Neural cell (in vitro differentiated cells): ENCODE results near the gene CLDN15. TPM values are rescaled to one million over a fixed set of nuclear protein-coding genes. Genes with fewer than 3 reads are reported as not detected.
"Not testable (repeated sequence)": the region's sequence is repeated elsewhere in the genome, so short reads cannot be mapped to it uniquely, and the experiment has no call there.

Source experiments
- H2AFZ ChIP-seq: fragments of 200-600, 300-800 bp; sonication (generic), shearing (Covaris generic); 2 replicates; pipeline ENCODE4 v1.6.0; 2014; ENCODE audit warnings: low read depth, mild to moderate bottlenecking, antibody characterized with exemption, low read length, moderate library complexity
- H3F3A ChIP-seq: fragments of 200-600 bp; shearing (Covaris generic); 2 replicates; pipeline ENCODE4 v1.6.1; 2016; ENCODE audit warnings: mild to moderate bottlenecking, moderate library complexity, mixed read lengths, antibody characterized with exemption, low read length; ENCODE audit not compliant: insufficient read depth, poor library complexity, severe bottlenecking
- H3K27ac ChIP-seq: fragments of 200-600, 300-800 bp; sonication (generic), shearing (Covaris generic); 2 replicates; pipeline ENCODE4 v1.5.1; 2014; ENCODE audit warnings: mild to moderate bottlenecking, low read length, moderate library complexity
- H3K27me3 ChIP-seq: fragments of 300-800, 200-600 bp; sonication (generic), shearing (Covaris generic); 2 replicates; pipeline ENCODE4 v1.6.0; 2014; ENCODE audit warnings: mild to moderate bottlenecking, low read depth, low read length, moderate library complexity; ENCODE audit not compliant: insufficient read depth
- H3K36me3 ChIP-seq: fragments of 300-800, 200-600 bp; sonication (generic), shearing (Covaris generic); 2 replicates; pipeline ENCODE4 v1.5.1; 2014; ENCODE audit warnings: mild to moderate bottlenecking, antibody characterized with exemption, low read length, moderate library complexity; ENCODE audit not compliant: insufficient read depth
- H3K4me2 ChIP-seq: fragments of 300-800, 200-600 bp; sonication (generic), shearing (Covaris generic); 2 replicates; pipeline ENCODE4 v1.6.0; 2014; ENCODE audit warnings: mild to moderate bottlenecking, low read length
- H3K4me3 ChIP-seq: fragments of 300-800, 200-600 bp; sonication (generic), shearing (Covaris generic); 2 replicates; pipeline ENCODE4 v1.5.1; 2014; ENCODE audit warnings: mild to moderate bottlenecking, low read length, moderate library complexity
- H3K79me2 ChIP-seq: fragments of 200-600 bp; shearing (Covaris generic); replicated peaks from 2 replicates; pipeline ENCODE4 v1.6.0; 2014; ENCODE audit warnings: mild to moderate bottlenecking, low read length, moderate library complexity; ENCODE audit not compliant: insufficient read depth
- H3K9ac ChIP-seq: fragments of 300-800, 200-600 bp; sonication (generic), shearing (Covaris generic); 2 replicates; pipeline ENCODE4 v1.6.1; 2016; ENCODE audit warnings: mild to moderate bottlenecking, low read length, mixed read lengths
- H3K9me2 ChIP-seq: fragments of 200-600 bp; shearing (Covaris generic); 2 replicates; pipeline ENCODE4 v1.6.1; 2016; ENCODE audit warnings: mild to moderate bottlenecking, low read length, mixed read lengths; ENCODE audit not compliant: insufficient read depth
- H3K9me3 ChIP-seq: fragments of 200-600, 300-800 bp; sonication (generic), shearing (Covaris generic); 2 replicates; pipeline ENCODE4 v1.6.1; 2016; ENCODE audit warnings: mild to moderate bottlenecking, mixed run types, low read length, moderate library complexity, mixed read lengths
- H4K20me1 ChIP-seq: fragments of 200-600 bp; shearing (Covaris generic); 2 replicates; pipeline ENCODE4 v1.6.1; 2016; ENCODE audit warnings: mild to moderate bottlenecking, mixed run types; ENCODE audit not compliant: insufficient read depth
- CTCF ChIP-seq: fragments of 450-650 bp; IDR thresholded peaks from 2 replicates; pipeline ENCODE4 v1.5.1; 2014; ENCODE audit warnings: antibody characterized with exemption, mild to moderate bottlenecking, moderate library complexity; ENCODE audit not compliant: poor library complexity, severe bottlenecking
- EP300 ChIP-seq: fragments of 450-650 bp; conservative IDR thresholded peaks from 2 replicates; pipeline ENCODE4 v1.6.1; 2014; ENCODE audit warnings: antibody characterized with exemption, mild to moderate bottlenecking, moderate library complexity; ENCODE audit not compliant: poor library complexity, severe bottlenecking
- EZH2 ChIP-seq: fragments of 200-600, 300-800 bp; shearing (Covaris generic), sonication (generic); IDR thresholded peaks from 2 replicates; pipeline ENCODE4 v1.6.1; 2014; ENCODE audit warnings: antibody characterized with exemption, low read length, borderline replicate concordance, mild to moderate bottlenecking; ENCODE audit not compliant: insufficient read depth, poor library complexity, severe bottlenecking
- MXI1 ChIP-seq: fragments of 450-650 bp; conservative IDR thresholded peaks from 2 replicates; pipeline ENCODE4 v1.6.1; 2014; ENCODE audit warnings: antibody characterized with exemption, mild to moderate bottlenecking; ENCODE audit not compliant: poor library complexity, severe bottlenecking
- POLR2AphosphoS5 ChIP-seq: IDR thresholded peaks from 2 replicates; pipeline ENCODE4 v1.6.1; 2012
- RAD21 ChIP-seq: fragments of 450-650 bp; conservative IDR thresholded peaks from 2 replicates; pipeline ENCODE4 v1.6.1; 2014; ENCODE audit warnings: antibody characterized with exemption, mild to moderate bottlenecking, moderate library complexity
- REST ChIP-seq: IDR thresholded peaks from 2 replicates; pipeline ENCODE4 v1.6.1; 2012; ENCODE audit warnings: borderline replicate concordance
- SMC3 ChIP-seq: fragments of 450-650 bp; conservative IDR thresholded peaks from 2 replicates; pipeline ENCODE4 v1.6.1; 2014; ENCODE audit warnings: antibody characterized with exemption, mild to moderate bottlenecking, moderate library complexity; ENCODE audit not compliant: poor library complexity
- TAF1 ChIP-seq: IDR thresholded peaks from 2 replicates; pipeline ENCODE4 v1.6.1; 2012; ENCODE audit warnings: low read depth
- polyA plus RNA-seq: library from polyadenylated mRNA; depleted of rRNA; stranded (reverse); fragments of >200 nt; gene quantifications from 2 replicates; pipeline ENCODE4 v1.2.3, GENCODE V29; 2014

CLDN15 gene
- polyA plus RNA-seq, 1 donor from 2014 or later: 10.9 TPM

GRCh38 chr7:101200504-101200861, 37.1 kb downstream of the CLDN15 start:
- H3K27me3 ChIP-seq: peaks cover 31% of the 10 kb centered on the region
- H3K4me2 ChIP-seq: no peak overlapping the region
- H3K27ac ChIP-seq: no peak overlapping the region

GRCh38 chr7:101199522-101199921, 38.1 kb downstream of the CLDN15 start:
- not testable (repeated sequence) for H3K79me2 ChIP-seq, H4K20me1 ChIP-seq, H3K27ac ChIP-seq, H3K9me2 ChIP-seq, H3K36me3 ChIP-seq, H3F3A ChIP-seq, H3K4me3 ChIP-seq, H2AFZ ChIP-seq, H3K4me2 ChIP-seq, H3K9ac ChIP-seq, H3K9me3 ChIP-seq
- peaks cover 31% of the 10 kb centered on the region for H3K27me3 ChIP-seq

More at GRCh38 chr7:101200504-101200861, 37.1 kb downstream of the CLDN15 start:
- Histone ChIP-seq H4K20me1 (no peaks in the 10 kb centered on the region), H3K79me2 (no peaks in the 10 kb centered on the region), H3K9ac (no peak overlapping the region), H2AFZ (no peak overlapping the region), H3K36me3 (no peaks in the 10 kb centered on the region), H3K9me2 (no peaks in the 10 kb centered on the region), H3K4me3 (no peak overlapping the region), H3F3A (no peaks in the 10 kb centered on the region), H3K9me3 (no peaks in the 10 kb centered on the region)
- TF ChIP-seq EP300 (no peak), RAD21 (no peak), REST (no peak), POLR2AphosphoS5 (no peak), CTCF (no peak), MXI1 (no peak), SMC3 (no peak), EZH2 (no peak), TAF1 (no peak)

GRCh38 chr7:101198476-101198875, 39.1 kb downstream of the CLDN15 start:
- Histone ChIP-seq H3K27ac (no peak overlapping the region), H3K4me3 (no peak overlapping the region), H3F3A (no peaks in the 10 kb centered on the region), H2AFZ (no peak overlapping the region), H3K9ac (no peak overlapping the region), H3K36me3 (no peaks in the 10 kb centered on the region), H3K9me2 (no peaks in the 10 kb centered on the region), H3K79me2 (no peaks in the 10 kb centered on the region), H3K4me2 (no peak overlapping the region), H3K9me3 (no peaks in the 10 kb centered on the region), H3K27me3 (peaks cover 31% of the 10 kb centered on the region), H4K20me1 (no peaks in the 10 kb centered on the region)
- TF ChIP-seq MXI1: no peak
- no peak for TF ChIP-seq CTCF
- TF ChIP-seq REST: no peak
